Measurements from ENCODE around the gene RNF144A. TPM values are rescaled to one million over a fixed set of nuclear protein-coding genes. Genes with fewer than 3 reads are reported as not detected.

Gene RNF144A
- total RNA-seq, 1 experiment from 2014 or later: 0.21 TPM

DNA sequence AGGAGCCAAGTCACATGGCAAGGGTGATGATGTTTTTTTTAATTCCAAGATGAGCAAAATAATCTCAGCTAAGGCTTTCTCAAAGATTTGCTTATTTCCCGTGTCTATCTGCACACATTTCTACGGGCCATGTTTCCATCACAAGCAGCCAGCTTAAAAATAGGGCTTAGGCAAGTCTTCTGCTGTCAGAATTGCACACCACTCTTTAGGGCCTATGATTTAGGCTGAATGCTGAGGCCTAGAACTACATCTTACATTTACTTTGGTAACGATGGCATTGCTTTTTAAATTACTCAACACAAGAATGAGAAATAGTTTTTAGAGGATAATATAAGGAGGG is 144.2 kb downstream of the RNF144A start:
- Mint-ChIP-seq H3K27ac (ENCODE audit: low read depth, unreplicated experiment) (no peak overlapping the region), H3K36me3 (ENCODE audit: insufficient read depth, unreplicated experiment) (peaks cover 7% of the 10 kb centered on the region), H3K27me3 (ENCODE audit: insufficient read depth, unreplicated experiment) (peaks cover 40% of the 10 kb centered on the region), H3K9me3 (ENCODE audit: unreplicated experiment) (peaks cover 16% of the 10 kb centered on the region), H3K4me1 (ENCODE audit: insufficient read depth, unreplicated experiment) (no peaks in the 10 kb centered on the region), H3K4me3 (ENCODE audit: unreplicated experiment) (no peak overlapping the region)
- BruUV-seq (replicated peaks): no TSS peak
- TF ChIP-seq, protein P1, sequence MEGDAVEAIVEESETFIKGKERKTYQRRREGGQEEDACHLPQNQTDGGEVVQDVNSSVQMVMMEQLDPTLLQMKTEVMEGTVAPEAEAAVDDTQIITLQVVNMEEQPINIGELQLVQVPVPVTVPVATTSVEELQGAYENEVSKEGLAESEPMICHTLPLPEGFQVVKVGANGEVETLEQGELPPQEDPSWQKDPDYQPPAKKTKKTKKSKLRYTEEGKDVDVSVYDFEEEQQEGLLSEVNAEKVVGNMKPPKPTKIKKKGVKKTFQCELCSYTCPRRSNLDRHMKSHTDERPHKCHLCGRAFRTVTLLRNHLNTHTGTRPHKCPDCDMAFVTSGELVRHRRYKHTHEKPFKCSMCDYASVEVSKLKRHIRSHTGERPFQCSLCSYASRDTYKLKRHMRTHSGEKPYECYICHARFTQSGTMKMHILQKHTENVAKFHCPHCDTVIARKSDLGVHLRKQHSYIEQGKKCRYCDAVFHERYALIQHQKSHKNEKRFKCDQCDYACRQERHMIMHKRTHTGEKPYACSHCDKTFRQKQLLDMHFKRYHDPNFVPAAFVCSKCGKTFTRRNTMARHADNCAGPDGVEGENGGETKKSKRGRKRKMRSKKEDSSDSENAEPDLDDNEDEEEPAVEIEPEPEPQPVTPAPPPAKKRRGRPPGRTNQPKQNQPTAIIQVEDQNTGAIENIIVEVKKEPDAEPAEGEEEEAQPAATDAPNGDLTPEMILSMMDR (IDR thresholded peaks at IDR 0.05; ENCODE audit: unreplicated experiment): no peak
- intact Hi-C loops (cut with micrococcal nuclease): no loop called here
- no peak for DNase-seq (ENCODE audit: unreplicated experiment)
- CTCF ChIA-PET: interaction anchor here (0.6 to 2.6 kb wide), 2 partner anchors 17 to 1020 kb away, joined by 3 to 15 read pairs; no protein-coding TSS in a partner anchor
- POLR2A ChIA-PET: no interaction called here

DNA sequence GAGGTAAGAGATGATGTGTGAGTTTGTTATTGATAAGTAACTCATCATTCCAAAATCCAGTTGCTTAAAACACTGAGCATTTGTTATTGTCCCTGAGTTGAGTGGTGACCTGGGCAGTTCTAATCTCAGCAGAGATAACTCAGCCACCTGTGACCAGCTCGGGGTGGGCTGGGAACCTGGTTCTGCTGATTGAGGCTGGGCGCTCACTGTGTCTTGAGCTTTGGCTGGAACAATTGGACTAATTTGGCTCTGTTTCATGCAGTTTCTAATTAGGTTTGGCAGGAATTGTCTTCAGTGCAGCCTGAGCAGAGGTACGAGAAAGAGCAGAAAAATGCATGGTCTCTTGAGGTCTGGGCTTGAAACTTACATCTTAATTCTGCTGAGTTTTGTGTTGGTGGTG is 144.7 kb downstream of the RNF144A start:
- no TSS peak for BruUV-seq (replicated peaks)
- Mint-ChIP-seq H3K27ac (ENCODE audit: low read depth, unreplicated experiment) (no peak overlapping the region), H3K4me1 (ENCODE audit: insufficient read depth, unreplicated experiment) (no peaks in the 10 kb centered on the region), H3K4me3 (ENCODE audit: unreplicated experiment) (no peak overlapping the region), H3K9me3 (ENCODE audit: unreplicated experiment) (peaks cover 16% of the 10 kb centered on the region), H3K27me3 (ENCODE audit: insufficient read depth, unreplicated experiment) (peaks cover 40% of the 10 kb centered on the region), H3K36me3 (ENCODE audit: insufficient read depth, unreplicated experiment) (peaks cover 7% of the 10 kb centered on the region)
- intact Hi-C loops (cut with micrococcal nuclease): no loop called here
- DNase-seq (ENCODE audit: unreplicated experiment): no peak
- TF ChIP-seq, protein P1 (IDR thresholded peaks at IDR 0.05; ENCODE audit: unreplicated experiment): no peak
- CTCF ChIA-PET: interaction anchor here (1.5 to 2.6 kb wide), 2 partner anchors 18 to 23 kb away, joined by 4 to 15 read pairs; no protein-coding TSS in a partner anchor
- POLR2A ChIA-PET: no interaction called here

DNA sequence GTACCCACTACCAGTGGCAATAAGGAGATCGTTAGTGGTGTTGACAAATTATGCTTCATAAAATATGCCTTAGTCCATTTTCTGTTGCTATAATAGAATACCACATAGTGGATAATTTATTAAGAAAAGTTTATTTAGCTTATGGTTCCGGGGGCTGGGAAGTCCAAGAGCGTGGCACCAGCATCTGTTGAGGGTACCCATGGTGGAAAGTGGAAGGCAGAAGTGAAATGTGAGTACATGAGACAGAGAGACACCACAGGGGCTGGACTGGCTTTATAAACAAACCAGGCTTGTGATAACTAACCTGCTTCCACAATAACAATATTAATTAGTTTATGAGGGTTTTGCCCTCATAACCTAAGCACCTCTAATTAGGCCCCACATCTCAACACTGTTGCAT is 146.6 kb downstream of the RNF144A start:
- H3K36me3 Mint-ChIP-seq (ENCODE audit: insufficient read depth, unreplicated experiment): peaks cover 7% of the 10 kb centered on the region
- DNase-seq (ENCODE audit: unreplicated experiment): no peak
- H3K9me3 Mint-ChIP-seq (ENCODE audit: unreplicated experiment): peaks cover 21% of the 10 kb centered on the region
- no peak overlapping the region for H3K27ac Mint-ChIP-seq (ENCODE audit: low read depth, unreplicated experiment)
- ChIA-PET POLR2A (no interaction called here), CTCF (interaction anchor here (1.0 to 1.5 kb wide), 2 partner anchors 21 to 29 kb away, joined by 3 to 4 read pairs; no protein-coding TSS in a partner anchor)
- H3K4me1 Mint-ChIP-seq (ENCODE audit: insufficient read depth, unreplicated experiment): no peaks in the 10 kb centered on the region
- TF ChIP-seq, protein P1 (IDR thresholded peaks at IDR 0.05; ENCODE audit: unreplicated experiment): no peak
- no peak overlapping the region for H3K4me3 Mint-ChIP-seq (ENCODE audit: unreplicated experiment)
- no TSS peak for BruUV-seq (replicated peaks)
- peaks cover 55% of the 10 kb centered on the region for H3K27me3 Mint-ChIP-seq (ENCODE audit: insufficient read depth, unreplicated experiment)
- intact Hi-C loops (cut with micrococcal nuclease): no loop called here

DNA sequence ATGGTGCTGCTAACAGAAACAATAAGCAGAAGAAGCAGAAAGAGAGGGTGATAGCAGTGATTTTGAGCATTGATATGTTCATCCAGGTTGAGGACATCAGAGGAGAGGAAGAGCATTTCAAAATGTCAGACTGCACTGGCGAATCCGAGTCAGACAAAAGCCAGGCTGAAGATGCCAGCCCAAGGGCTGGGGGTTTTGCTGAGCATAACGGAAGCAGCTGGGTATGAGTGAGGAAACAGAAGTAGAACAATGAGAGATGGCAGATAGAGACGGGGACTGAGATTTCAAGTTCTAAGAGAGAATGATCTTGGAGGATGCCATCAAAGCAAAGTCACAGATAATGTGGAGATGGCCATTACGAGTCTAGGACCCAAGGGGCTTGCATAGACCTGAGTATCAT is 151.2 kb downstream of the RNF144A start:
- POLR2A ChIA-PET: no interaction called here

More for the DNA sequence above, 151.2 kb downstream of the RNF144A start:
- no TSS peak for BruUV-seq (replicated peaks)
- Mint-ChIP-seq H3K4me3 (ENCODE audit: unreplicated experiment) (no peak overlapping the region), H3K9me3 (ENCODE audit: unreplicated experiment) (peaks cover 20% of the 10 kb centered on the region), H3K27me3 (ENCODE audit: insufficient read depth, unreplicated experiment) (peaks cover 41% of the 10 kb centered on the region), H3K27ac (ENCODE audit: low read depth, unreplicated experiment) (no peak overlapping the region), H3K36me3 (ENCODE audit: insufficient read depth, unreplicated experiment) (no peaks in the 10 kb centered on the region), H3K4me1 (ENCODE audit: insufficient read depth, unreplicated experiment) (no peaks in the 10 kb centered on the region)
- TF ChIP-seq, protein P1 (IDR thresholded peaks at IDR 0.05; ENCODE audit: unreplicated experiment): no peak
- DNase-seq (ENCODE audit: unreplicated experiment): no peak
- intact Hi-C loops (cut with micrococcal nuclease): no loop called here
- CTCF ChIA-PET: interaction anchor here (0.6 kb wide), 2 partner anchors 24 to 164 kb away, joined by 3 to 4 read pairs; no protein-coding TSS in a partner anchor

Measured in MCF 10A (cell line).